Activated CD8-positive, alpha-beta T cell treated with anti-CD3 and anti-CD28 coated beads for 36 hours (primary cell): ENCODE results near the gene PILRA. TPM values are rescaled to one million over a fixed set of nuclear protein-coding genes. Genes with fewer than 3 reads are reported as not detected.
"Not testable (repeated sequence)": the region's sequence is repeated elsewhere in the genome, so short reads cannot be mapped to it uniquely, and the experiment has no call there.

Experiments
- ATAC-seq: fragments of 200-7000 bp; cut with Tn5 transposase; one replicate; pipeline ENCODE4 v1.10.0; 2021; ENCODE audit warnings: mild to moderate bottlenecking, moderate library complexity
- CTCF ChIA-PET: fragments of 350-600 bp; sonication (Branson Sonifier 250); formaldehyde crosslinking; loops from one replicate; lab custom pipeline; 2021; ENCODE audit warnings: antibody characterized with exemption; lab: Charles Lee
- POLR2A ChIA-PET: fragments of 350-600 bp; sonication (Branson Sonifier 250); formaldehyde crosslinking; loops from one replicate; lab custom pipeline; 2021; ENCODE audit warnings: antibody characterized with exemption; lab: Charles Lee
- DNase-seq: peaks from one replicate; pipeline ENCODE4 v3.0.0-alpha.2; 2020
- H3K27ac Mint-ChIP-seq: one replicate; pipeline ENCODE4 v1.8.0; 2021; ENCODE audit warnings: mild to moderate bottlenecking, mixed read lengths
- H3K27me3 Mint-ChIP-seq: one replicate; pipeline ENCODE4 v1.8.0; 2021; ENCODE audit warnings: mixed read lengths
- H3K36me3 Mint-ChIP-seq: one replicate; pipeline ENCODE4 v1.8.0; 2021; ENCODE audit warnings: low read depth, mixed read lengths
- H3K4me1 Mint-ChIP-seq: one replicate; pipeline ENCODE4 v1.8.0; 2021; ENCODE audit warnings: low read depth, mixed read lengths
- H3K4me3 Mint-ChIP-seq: one replicate; pipeline ENCODE4 v1.8.0; 2021; ENCODE audit warnings: mild to moderate bottlenecking, moderate library complexity, mixed read lengths
- H3K9me3 Mint-ChIP-seq: one replicate; pipeline ENCODE4 v1.8.0; 2021; ENCODE audit warnings: mixed read lengths
- intact Hi-C: fragments of 100-400 bp; cut with micrococcal nuclease; formaldehyde crosslinking; loops from one replicate; pipeline ENCODE4 v1.10.0; 2022
- total RNA-seq, 2 experiments: library from RNA; stranded (reverse); gene quantifications; one replicate each; pipeline ENCODE4 v1.2.3, GENCODE V29; 2021
- TF ChIP-seq, protein P1 (sequence below): fragments of 200-600 bp; IDR thresholded peaks from one replicate; pipeline ENCODE4 v1.8.0; 2022; ENCODE audit warnings: antibody characterized with exemption, mild to moderate bottlenecking

PILRA gene
- total RNA-seq, 2 experiments from 2014 or later, result 5.8 to 6.6 TPM

DNA sequence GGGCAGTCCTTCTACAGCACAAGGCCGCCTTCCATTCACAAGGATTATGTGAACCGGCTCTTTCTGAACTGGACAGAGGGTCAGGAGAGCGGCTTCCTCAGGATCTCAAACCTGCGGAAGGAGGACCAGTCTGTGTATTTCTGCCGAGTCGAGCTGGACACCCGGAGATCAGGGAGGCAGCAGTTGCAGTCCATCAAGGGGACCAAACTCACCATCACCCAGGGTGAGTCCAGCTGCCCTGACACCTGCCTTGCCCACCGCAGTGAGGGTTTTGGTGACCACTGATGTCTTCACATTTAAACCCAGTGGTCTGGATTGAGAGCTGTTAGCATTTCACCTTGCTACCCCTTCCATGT is 14.5 kb upstream of the PILRA start:
- ChIA-PET CTCF (interaction anchor here (1.5 kb wide), 2 partner anchors 49 to 57 kb away, joined by 4 to 7 read pairs; no protein-coding TSS in a partner anchor), POLR2A (interaction anchor here (1.2 to 1.3 kb wide), 2 partner anchors 10 to 12 kb away, joined by 3 to 4 read pairs; no protein-coding TSS in a partner anchor)
- intact Hi-C loops, result no loop called here

GRCh38 chr7:100360135-100360854 is 13.0 kb upstream of the PILRA start:
- ChIA-PET POLR2A (no interaction called here), CTCF (interaction anchor here (1.1 kb wide), 2 partner anchors 13 to 47 kb away, joined by 3 to 4 read pairs; no protein-coding TSS in a partner anchor)
- Mint-ChIP-seq H3K4me3 (no peak overlapping the region), H3K36me3 (peaks cover 62% of the 10 kb centered on the region), H3K4me1 (peaks cover 16% of the 10 kb centered on the region), H3K27ac (peak overlapping the region; percentile 9), H3K9me3 (no peaks in the 10 kb centered on the region), H3K27me3 (no peaks in the 10 kb centered on the region)
- TF ChIP-seq, protein P1, sequence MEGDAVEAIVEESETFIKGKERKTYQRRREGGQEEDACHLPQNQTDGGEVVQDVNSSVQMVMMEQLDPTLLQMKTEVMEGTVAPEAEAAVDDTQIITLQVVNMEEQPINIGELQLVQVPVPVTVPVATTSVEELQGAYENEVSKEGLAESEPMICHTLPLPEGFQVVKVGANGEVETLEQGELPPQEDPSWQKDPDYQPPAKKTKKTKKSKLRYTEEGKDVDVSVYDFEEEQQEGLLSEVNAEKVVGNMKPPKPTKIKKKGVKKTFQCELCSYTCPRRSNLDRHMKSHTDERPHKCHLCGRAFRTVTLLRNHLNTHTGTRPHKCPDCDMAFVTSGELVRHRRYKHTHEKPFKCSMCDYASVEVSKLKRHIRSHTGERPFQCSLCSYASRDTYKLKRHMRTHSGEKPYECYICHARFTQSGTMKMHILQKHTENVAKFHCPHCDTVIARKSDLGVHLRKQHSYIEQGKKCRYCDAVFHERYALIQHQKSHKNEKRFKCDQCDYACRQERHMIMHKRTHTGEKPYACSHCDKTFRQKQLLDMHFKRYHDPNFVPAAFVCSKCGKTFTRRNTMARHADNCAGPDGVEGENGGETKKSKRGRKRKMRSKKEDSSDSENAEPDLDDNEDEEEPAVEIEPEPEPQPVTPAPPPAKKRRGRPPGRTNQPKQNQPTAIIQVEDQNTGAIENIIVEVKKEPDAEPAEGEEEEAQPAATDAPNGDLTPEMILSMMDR, result no peak
- intact Hi-C loops, result no loop called here
- ATAC-seq, result no peak
- no peak for DNase-seq

More for the DNA sequence above, 14.5 kb upstream of the PILRA start:
- Mint-ChIP-seq H3K4me3 (no peak overlapping the region), H3K9me3 (no peaks in the 10 kb centered on the region), H3K27ac (no peak overlapping the region), H3K36me3 (peaks cover 62% of the 10 kb centered on the region), H3K27me3 (no peaks in the 10 kb centered on the region), H3K4me1 (peaks cover 8% of the 10 kb centered on the region)
- TF ChIP-seq, protein P1, result no peak
- no peak for DNase-seq
- no peak for ATAC-seq

- no peaks in the 10 kb centered on the region for H3K9me3 Mint-ChIP-seq
- DNase-seq, result no peak
- H3K4me3 Mint-ChIP-seq, result no peak overlapping the region
- POLR2A ChIA-PET, result interaction anchor here (0.9 kb wide), 1 partner anchor 65 kb away, joined by 3 read pairs; the partner anchor contains the start of gene ZCWPW1
- H3K27me3 Mint-ChIP-seq, result no peaks in the 10 kb centered on the region
- intact Hi-C loops, result no loop called here
- H3K27ac Mint-ChIP-seq, result no peak overlapping the region
- ATAC-seq, result no peak
- CTCF ChIA-PET, result no interaction called here
- TF ChIP-seq, protein P1, result no peak
- peaks cover 59% of the 10 kb centered on the region for H3K36me3 Mint-ChIP-seq
- peaks cover 38% of the 10 kb centered on the region for H3K4me1 Mint-ChIP-seq
Measured at GRCh38 chr7:100363098-100363497, 10.2 kb upstream of the PILRA start.

DNA sequence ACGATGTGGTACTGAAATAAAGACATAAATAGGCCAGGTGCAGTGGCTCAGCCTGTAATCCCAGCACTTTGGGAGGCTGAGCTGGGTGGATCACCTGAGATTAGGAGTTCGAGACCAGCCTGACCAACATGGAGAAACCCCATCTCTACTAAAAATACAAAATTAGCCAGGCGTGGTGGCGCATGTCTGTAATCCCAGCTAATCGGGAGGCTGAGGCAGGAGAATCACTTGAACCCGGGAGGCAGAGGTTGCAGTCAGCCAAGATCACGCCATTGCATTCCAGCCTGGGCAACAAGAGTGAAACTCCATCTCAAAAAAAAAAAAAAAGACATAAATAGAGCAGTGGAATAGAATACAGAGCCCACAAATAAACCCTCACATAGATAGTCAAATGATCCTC is 9.5 kb upstream of the PILRA start:
- DNase-seq, ATAC-seq, H3K27ac Mint-ChIP-seq, H3K4me3 Mint-ChIP-seq, H3K9me3 Mint-ChIP-seq, H3K27me3 Mint-ChIP-seq, intact Hi-C loops: not testable (repeated sequence)
- CTCF ChIA-PET, result interaction anchor here (1.8 kb wide), 1 partner anchor 226 kb away, joined by 5 read pairs; no protein-coding TSS in a partner anchor
- POLR2A ChIA-PET, result interaction anchor here (1.1 to 3.1 kb wide), 2 partner anchors 10 to 19 kb away, joined by 5 to 26 read pairs; no protein-coding TSS in a partner anchor
- Mint-ChIP-seq H3K36me3 (peaks cover 59% of the 10 kb centered on the region), H3K4me1 (peaks cover 38% of the 10 kb centered on the region)

DNA sequence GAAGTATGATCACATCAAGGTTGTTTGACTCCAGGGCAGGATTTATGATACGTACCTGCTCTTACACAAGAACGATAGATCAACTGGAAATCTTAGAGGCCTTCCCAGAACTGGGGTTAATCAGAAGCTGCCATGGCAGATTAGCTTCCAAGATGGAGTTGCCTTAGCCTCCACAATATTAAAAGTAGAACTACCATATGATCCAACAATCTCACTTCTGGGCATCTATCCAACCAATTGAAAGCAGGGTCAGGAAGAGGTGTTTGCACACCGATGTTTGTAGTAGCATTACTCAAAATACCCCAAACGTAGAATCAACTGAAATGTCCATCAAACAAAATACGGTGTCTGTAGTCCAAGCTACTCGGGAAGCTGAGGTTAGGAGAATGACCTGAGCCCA is 8.8 kb upstream of the PILRA start:
- H3K27ac Mint-ChIP-seq, result no peak overlapping the region
- TF ChIP-seq, protein P1, result no peak
- intact Hi-C loops, result no loop called here
- ChIA-PET CTCF (interaction anchor here (1.1 to 2.2 kb wide), 3 partner anchors 43 to 234 kb away, joined by 3 to 10 read pairs (median 5); no protein-coding TSS in a partner anchor), POLR2A (interaction anchor here (1.1 to 3.1 kb wide), 3 partner anchors 10 to 18 kb away, joined by 5 to 26 read pairs (median 5); no protein-coding TSS in a partner anchor)
- no peak for DNase-seq
- H3K4me3 Mint-ChIP-seq, result no peak overlapping the region
- ATAC-seq, result no peak
- peaks cover 52% of the 10 kb centered on the region for H3K36me3 Mint-ChIP-seq
- H3K27me3 Mint-ChIP-seq, result no peaks in the 10 kb centered on the region
- no peaks in the 10 kb centered on the region for H3K9me3 Mint-ChIP-seq
- H3K4me1 Mint-ChIP-seq, result peaks cover 41% of the 10 kb centered on the region

- Mint-ChIP-seq H3K27ac (peak overlapping the region; percentile 66), H3K36me3 (peaks cover 43% of the 10 kb centered on the region), H3K4me1 (peaks cover 41% of the 10 kb centered on the region)
- intact Hi-C loops, result loop anchor here (5.0 kb wide), 1 partner anchor 36 kb away; no protein-coding TSS in a partner anchor
- H3K27me3 Mint-ChIP-seq, ATAC-seq, DNase-seq, H3K4me3 Mint-ChIP-seq, H3K9me3 Mint-ChIP-seq: not testable (repeated sequence)
- ChIA-PET CTCF (interaction anchor here (0.6 to 2.2 kb wide), 2 partner anchors 19 to 41 kb away, joined by 3 to 10 read pairs; no protein-coding TSS in a partner anchor), POLR2A (interaction anchor here (1.0 to 3.1 kb wide), 5 partner anchors 8 to 68 kb away, joined by 3 to 26 read pairs (median 4); no protein-coding TSS in a partner anchor)
Measured at GRCh38 chr7:100365998-100366367, 7.3 kb upstream of the PILRA start.
